ENCODE measurements around the gene OTOG. TPM values are rescaled to one million over a fixed set of nuclear protein-coding genes. Genes with fewer than 3 reads are reported as not detected.

The OTOG gene
- total RNA-seq, 1 experiment from 2014 or later, result 5.9 TPM

DNA sequence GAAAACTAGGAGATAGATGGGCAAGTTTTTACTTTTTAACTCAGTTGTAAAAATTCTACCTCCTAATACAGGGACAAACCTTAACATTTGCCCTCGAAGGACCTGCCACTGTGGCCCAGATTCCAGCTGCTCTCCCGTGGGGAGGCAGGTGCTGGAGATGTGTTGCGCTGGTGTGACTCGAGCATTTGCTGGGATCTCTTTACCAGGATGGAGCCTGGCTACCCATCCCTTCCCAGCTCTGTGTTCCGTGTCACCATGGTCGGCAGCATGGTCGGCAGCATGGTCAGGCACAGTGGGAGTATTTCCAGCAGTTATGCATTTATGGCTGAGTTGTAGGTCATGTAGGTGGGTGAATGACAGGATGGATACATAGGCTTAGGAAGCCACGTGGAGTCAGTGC, 41.1 kb downstream of the OTOG start:
- Histone ChIP-seq H3K27me3 (no peaks in the 10 kb centered on the region), H3K27ac (no peak overlapping the region), H3K4me1 (no peaks in the 10 kb centered on the region), H3K9me3 (replicated peaks) (no peaks in the 10 kb centered on the region), H3K4me3 (no peak overlapping the region), H3K36me3 (no peaks in the 10 kb centered on the region; the same call in 1 of the 2 replicates)
- DNase-seq, result no peak

DNA sequence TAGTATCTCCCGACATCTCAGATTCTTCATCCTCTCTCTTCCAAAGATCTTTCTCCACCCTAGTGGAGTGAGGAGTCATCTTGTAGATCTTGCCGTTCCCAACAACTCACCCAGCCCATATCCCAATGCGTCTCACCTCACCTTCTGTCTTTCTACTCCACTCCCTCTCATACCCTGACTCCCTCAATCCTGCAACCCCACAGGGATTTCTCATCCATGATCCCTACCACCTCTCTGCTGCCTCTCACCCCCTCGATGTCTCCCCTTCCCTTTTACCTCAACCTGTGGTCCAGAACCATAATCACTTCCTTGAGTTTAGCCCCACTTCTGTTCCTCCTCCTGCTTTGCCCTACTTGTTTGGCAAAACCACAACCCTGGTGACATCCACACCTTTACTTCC, 41.7 kb downstream of the OTOG start:
- H3K36me3 ChIP-seq, result no peaks in the 10 kb centered on the region; the same call in 1 of the 2 replicates
- no peak for DNase-seq
- H3K4me3 ChIP-seq, result no peak overlapping the region
- no peaks in the 10 kb centered on the region for H3K4me1 ChIP-seq
- H3K9me3 ChIP-seq (replicated peaks), result no peaks in the 10 kb centered on the region
- H3K27me3 ChIP-seq, result no peaks in the 10 kb centered on the region
- H3K27ac ChIP-seq, result no peak overlapping the region

DNA sequence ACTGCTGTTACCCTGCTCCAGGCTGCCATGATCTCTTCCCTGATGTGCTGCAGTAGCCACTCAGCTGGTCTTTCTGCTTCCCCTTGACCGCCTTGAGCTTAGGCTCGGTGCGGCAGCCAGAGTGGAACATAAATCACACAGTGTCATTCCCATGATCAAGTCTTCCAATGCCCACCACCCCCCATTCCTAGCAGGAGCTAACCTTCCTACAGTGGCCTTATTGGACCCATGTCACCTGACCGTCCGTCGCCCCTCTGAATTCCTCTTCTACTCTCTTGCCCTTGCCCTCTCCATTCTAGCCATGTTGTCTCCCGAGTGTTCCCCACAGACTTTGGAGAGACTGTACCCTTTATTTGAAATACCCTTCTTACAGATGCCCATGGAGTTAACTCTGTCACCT, 43.4 kb downstream of the OTOG start:
- no peaks in the 10 kb centered on the region for H3K9me3 ChIP-seq (replicated peaks)
- H3K27ac ChIP-seq, result no peak overlapping the region
- no peaks in the 10 kb centered on the region; the same call in 1 of the 2 replicates for H3K36me3 ChIP-seq
- H3K4me3 ChIP-seq, result no peak overlapping the region
- no peaks in the 10 kb centered on the region for H3K4me1 ChIP-seq
- no peaks in the 10 kb centered on the region for H3K27me3 ChIP-seq
- no peak for DNase-seq

DNA sequence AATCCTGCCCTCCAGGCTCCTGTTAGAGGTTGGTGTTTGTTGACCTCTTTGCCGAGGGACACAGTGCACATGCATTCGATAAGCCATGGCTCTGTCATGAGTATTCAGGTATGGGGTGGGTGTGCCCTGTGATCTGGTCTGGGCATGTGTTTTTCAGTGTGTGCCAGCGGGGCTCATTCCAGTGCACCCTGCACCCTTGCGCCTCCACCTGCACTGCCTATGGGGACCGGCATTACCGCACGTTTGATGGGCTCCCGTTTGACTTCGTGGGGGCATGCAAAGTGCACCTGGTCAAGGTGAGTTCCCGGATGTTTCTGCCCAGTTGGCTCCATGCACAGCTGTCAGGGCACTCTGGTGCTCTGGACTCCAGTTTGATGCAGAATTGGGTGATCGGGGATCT, 44.2 kb downstream of the OTOG start:
- no peaks in the 10 kb centered on the region for H3K27me3 ChIP-seq
- H3K27ac ChIP-seq, result no peak overlapping the region
- no peaks in the 10 kb centered on the region for H3K9me3 ChIP-seq (replicated peaks)
- H3K36me3 ChIP-seq, result no peaks in the 10 kb centered on the region; the same call in 1 of the 2 replicates
- H3K4me3 ChIP-seq, result no peak overlapping the region
- no peaks in the 10 kb centered on the region for H3K4me1 ChIP-seq
- no peak for DNase-seq

DNA sequence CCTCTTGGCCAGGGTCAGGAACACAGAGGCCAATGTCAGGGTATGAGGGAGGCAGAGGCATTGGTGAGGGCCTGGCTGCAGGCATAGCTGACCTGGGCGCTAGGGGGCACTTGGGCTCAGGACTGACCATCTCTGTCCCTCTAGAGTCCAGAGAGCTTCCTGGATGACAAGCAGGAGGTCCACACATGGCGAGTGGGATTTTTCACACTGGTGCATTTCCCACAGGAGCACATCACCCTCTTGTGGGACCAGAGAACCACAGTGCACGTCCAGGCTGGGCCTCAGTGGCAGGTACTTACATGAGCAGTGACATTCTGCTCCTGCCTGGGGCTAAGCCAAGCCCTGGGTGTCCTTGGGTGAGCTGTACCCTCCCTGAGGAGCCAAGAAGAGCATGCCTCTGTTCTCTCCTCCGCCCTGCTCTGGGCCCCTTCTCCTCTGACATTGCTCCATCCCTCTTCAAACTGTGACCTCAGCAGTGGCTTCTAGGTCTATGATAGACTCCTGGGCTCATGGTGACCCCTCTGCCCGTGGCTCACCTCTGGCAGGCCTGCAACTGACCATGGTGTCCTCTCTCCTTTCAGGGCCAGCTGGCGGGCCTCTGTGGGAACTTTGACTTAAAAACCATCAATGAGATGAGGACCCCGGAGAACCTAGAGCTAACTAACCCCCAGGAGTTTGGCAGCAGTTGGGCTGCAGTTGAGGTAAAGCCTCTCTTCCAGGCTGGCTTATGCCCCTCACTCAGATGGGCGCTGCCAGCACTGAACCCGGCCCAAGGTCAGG, 46.6 kb downstream of the OTOG start:
- no peaks in the 10 kb centered on the region for H3K27me3 ChIP-seq
- no peaks in the 10 kb centered on the region for H3K9me3 ChIP-seq (replicated peaks)
- no peak for DNase-seq
- no peak overlapping the region for H3K27ac ChIP-seq
- no peaks in the 10 kb centered on the region for H3K36me3 ChIP-seq
- H3K4me3 ChIP-seq, result no peak overlapping the region
- H3K4me1 ChIP-seq, result no peaks in the 10 kb centered on the region

DNA sequence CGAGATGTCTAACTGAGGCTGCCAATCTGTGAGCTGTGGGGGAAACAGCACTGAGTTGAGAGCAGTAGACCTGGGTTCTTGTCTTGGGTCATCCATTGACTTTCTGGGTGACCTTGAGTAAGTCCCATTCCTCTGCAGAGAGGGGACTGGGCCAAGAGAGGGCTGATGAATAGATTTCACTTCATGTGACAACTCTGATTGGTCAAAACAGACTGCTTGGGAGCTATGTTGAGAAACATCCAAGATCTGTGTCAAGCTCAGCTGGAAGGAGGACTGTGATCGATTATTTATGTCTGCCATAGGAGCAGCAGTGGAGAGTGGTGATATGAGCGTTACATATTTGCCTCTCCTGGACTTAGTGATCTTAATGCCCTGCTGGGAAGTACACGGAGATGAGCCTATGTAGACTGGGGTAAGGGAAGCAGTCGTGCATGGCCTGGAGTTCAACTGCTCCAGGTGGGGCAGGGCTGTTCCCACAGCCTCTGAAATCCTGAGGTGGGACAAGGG, 47.7 kb downstream of the OTOG start:
- Histone ChIP-seq H3K4me1 (peaks cover 10% of the 10 kb centered on the region), H3K36me3 (no peaks in the 10 kb centered on the region), H3K27me3 (no peaks in the 10 kb centered on the region), H3K9me3 (replicated peaks) (no peaks in the 10 kb centered on the region), H3K4me3 (no peak overlapping the region), H3K27ac (no peak overlapping the region)
- peak in 1 of 2 experiments; percentile 0 for DNase-seq

DNA sequence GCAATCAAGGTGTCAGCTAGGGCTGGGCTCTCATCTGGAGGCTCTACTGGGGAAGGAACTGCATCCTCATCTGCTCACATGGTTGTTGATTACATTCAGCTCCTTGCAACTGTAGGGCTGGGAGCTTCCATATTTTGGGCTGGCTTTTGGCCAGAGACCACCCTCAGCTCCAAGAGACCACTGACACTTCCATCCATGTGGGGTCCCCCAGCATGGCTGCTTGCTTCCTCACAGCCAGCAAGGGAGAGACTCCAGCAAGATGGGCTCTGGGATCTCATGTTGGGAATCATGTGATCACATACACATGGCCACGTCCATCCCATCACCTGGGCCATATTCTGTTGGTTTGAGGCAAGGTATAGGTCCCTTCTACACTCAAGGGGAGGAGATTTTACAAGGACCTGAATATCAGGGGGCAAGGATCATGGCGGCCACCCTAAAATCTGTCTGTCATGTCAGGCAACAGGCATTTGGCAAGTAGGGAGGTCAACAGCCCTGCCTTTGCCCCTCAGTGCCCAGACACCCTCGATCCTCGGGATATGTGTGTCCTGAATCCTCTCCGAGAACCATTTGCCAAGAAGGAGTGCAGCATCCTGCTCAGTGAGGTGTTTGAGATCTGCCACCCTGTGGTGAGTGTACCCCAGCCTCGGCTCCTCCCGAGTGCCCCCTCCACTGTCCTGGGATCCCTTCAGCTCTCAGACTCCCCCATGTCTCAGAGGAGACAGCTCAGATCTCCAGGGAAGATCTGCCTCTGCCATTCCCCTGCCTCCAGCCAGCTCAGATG, 48.7 kb downstream of the OTOG start:
- Histone ChIP-seq H3K9me3 (replicated peaks) (no peaks in the 10 kb centered on the region), H3K36me3 (no peaks in the 10 kb centered on the region), H3K4me3 (no peak overlapping the region), H3K27ac (no peak overlapping the region), H3K27me3 (no peaks in the 10 kb centered on the region), H3K4me1 (peaks cover 18% of the 10 kb centered on the region)
- no peak for DNase-seq

DNA sequence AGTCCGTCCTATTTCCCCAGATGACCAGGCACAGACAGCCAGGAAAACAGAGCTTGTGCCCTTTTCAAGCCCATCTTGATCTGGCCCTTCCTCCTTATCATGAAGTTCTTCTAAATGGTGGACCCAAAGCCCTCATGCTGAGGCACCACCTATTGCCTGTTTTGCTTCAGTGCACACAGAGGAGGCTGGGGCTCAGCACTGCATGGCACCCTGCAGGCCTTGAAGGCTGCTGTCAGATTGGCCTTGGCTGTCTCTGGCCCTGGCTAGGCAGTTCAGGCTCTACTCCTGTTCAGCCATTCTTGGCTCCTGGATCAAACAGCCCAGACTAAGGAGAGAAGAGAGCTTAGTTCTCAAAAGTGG, 49.2 kb downstream of the OTOG start:
- Histone ChIP-seq H3K9me3 (replicated peaks) (no peaks in the 10 kb centered on the region), H3K36me3 (no peaks in the 10 kb centered on the region), H3K27ac (no peak overlapping the region), H3K27me3 (no peaks in the 10 kb centered on the region), H3K4me3 (no peak overlapping the region), H3K4me1 (peaks cover 23% of the 10 kb centered on the region)
- no peak for DNase-seq

DNA sequence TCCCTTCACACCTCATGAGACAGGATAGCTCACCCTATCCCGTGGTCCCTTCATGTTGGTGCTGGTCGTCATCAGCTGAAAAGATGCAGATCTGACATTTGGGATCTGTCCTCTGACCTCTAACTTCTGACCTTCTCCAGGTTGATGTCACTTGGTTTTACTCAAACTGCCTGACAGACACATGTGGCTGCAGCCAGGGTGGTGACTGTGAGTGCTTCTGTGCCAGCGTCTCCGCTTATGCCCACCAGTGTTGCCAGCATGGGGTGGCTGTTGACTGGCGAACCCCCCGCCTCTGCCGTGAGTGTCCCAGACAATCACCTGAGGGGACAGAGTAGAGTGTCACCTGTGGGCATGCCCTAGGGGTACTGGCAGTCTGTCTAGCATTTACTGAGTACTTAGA, 49.7 kb downstream of the OTOG start:
- no peak overlapping the region for H3K4me3 ChIP-seq
- no peak overlapping the region for H3K27ac ChIP-seq
- H3K36me3 ChIP-seq, result no peaks in the 10 kb centered on the region
- H3K9me3 ChIP-seq (replicated peaks), result no peaks in the 10 kb centered on the region
- no peaks in the 10 kb centered on the region for H3K27me3 ChIP-seq
- no peak for DNase-seq
- H3K4me1 ChIP-seq, result peaks cover 26% of the 10 kb centered on the region

DNA sequence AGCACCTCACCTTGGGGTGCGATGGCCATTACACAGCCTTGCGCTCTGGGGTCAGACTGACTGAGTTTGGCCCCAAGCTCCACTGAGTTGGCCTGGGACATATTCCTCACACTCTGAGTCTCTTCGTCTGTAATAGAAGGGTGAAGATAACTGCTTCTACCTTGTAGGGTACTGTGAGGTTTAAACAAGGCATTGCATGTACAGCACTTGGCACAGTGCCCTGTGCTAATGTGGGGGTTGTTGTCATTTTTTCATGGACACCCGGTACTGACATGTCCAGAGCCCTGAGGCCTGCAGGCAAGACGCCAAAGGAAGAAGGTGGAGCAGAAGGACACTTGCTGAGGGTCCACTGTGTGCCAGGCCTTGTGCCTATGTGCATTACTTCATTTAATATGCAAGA, 50.7 kb downstream of the OTOG start:
- no peaks in the 10 kb centered on the region for H3K9me3 ChIP-seq (replicated peaks)
- no peak overlapping the region for H3K4me3 ChIP-seq
- no peaks in the 10 kb centered on the region for H3K36me3 ChIP-seq
- no peak for DNase-seq
- H3K27ac ChIP-seq, result no peak overlapping the region
- H3K4me1 ChIP-seq, result peaks cover 36% of the 10 kb centered on the region
- H3K27me3 ChIP-seq, result no peaks in the 10 kb centered on the region

DNA sequence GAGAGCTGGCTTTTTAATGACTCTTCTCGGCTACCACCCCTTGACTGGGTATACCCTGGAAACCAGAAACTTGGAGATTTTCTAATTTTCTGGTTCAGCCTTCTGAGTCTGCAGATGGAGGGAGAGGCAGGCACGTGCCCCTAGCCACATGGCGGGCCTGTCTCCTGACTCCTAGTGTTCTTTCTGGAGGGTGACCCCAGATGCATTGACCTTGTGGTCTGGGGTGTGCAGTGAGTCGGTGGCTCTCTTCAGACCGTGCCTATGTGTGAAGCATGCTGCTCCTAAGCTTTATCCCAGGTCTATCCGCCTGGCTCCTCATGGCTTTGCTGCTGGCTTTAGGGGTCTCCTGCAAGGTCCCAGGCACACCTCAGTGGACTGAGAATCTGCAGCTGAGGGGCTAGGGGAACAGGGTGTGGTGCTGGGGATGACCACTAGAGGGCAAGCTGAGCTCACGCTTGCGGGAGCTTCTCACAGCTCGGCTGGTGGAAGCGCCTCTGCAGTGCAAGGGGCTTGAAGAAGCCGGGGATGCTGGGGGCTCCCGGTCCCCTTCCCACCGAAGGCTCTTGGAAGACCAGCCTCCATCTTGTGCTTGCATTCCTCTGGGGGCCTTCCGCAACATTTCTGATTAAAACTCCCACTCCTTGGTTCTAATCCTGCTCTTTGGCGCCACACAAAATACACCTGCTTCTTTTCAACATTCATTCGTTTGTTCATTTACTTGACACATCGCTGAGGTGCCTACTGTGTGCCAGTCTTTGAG, 51.8 kb downstream of the OTOG start:
- peak overlapping the region; percentile 7 for H3K27ac ChIP-seq
- peaks cover 41% of the 10 kb centered on the region for H3K4me1 ChIP-seq
- no peaks in the 10 kb centered on the region for H3K9me3 ChIP-seq (replicated peaks)
- no peak overlapping the region for H3K4me3 ChIP-seq
- no peaks in the 10 kb centered on the region for H3K36me3 ChIP-seq
- H3K27me3 ChIP-seq, result no peaks in the 10 kb centered on the region
- DNase-seq, result peak; percentile 91 to 96

DNA sequence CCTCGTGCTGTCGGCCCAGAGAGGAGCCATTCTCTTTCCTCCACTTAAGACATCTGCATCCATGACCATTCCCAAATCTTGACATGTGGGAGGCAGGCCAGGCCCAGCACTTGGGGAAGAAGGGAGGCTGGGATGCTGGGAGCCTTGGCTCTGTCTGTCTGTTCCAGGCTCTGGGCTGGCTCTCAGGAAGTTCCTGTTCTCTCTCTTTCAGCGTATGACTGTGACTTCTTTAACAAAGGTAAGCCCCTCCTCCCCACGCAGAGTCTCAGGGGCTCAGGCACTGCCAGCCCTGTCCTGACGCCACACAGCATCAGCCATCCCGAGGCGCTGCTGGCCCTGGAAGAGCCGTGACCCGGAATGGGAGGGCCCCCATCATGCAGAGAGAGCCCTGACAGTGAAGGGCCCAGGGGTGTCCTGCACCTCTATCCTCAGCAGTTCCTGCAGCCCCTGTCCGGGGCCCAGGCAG, 52.4 kb downstream of the OTOG start:
- no peaks in the 10 kb centered on the region for H3K27me3 ChIP-seq
- peak in 1 of 2 experiments; percentile 53 for DNase-seq
- no peaks in the 10 kb centered on the region for H3K9me3 ChIP-seq (replicated peaks)
- no peak overlapping the region for H3K4me3 ChIP-seq
- H3K36me3 ChIP-seq, result no peaks in the 10 kb centered on the region
- H3K27ac ChIP-seq, result peak overlapping the region; percentile 7
- H3K4me1 ChIP-seq, result peaks cover 41% of the 10 kb centered on the region

DNA sequence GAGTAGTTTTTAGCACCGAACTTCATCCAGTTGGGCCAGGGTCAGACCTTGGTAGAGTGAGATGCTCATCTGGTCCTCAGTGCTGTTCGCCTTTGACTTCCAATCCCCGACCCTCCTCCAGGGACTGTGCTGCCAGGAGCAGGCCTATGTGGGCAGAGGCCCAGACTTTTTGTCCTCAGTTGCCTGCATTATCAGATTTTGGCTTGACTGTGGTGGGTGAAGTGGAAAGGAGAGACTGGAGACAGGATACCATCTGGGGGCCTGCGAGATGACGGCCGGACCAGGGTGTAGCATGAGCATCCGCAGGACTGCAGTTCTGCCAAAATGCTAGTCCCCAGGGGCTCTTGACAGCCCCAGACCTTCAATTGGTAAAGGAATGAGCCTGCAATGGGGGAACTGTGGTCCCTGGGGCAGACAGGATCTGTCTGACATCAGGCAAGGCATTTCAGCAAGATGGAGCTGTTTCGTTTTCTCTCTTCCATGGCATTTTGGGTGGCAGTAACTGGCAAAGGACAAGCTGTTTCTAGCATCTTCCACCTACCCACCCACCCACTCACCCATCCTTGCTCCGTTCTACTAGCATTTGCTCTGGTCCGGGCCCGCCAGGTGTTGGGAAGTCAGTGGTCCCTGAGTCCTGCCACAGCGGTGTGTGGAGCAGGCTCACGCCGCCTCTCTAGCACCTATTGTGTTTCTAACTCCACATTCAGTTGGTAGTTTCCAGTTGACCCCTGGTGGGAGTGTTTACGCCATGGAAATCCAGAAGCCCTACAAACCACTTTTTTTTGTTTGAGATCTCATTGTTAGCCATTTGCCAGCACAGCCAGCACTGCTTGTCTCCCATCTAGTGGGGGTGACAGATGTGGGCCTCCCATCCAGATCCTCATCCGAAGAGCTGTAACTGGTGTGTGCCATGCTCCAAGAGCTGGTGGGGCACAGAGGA, 53.5 kb downstream of the OTOG start:
- Histone ChIP-seq H3K27ac (peak overlapping the region; percentile 73), H3K4me3 (no peak overlapping the region), H3K27me3 (no peaks in the 10 kb centered on the region), H3K4me1 (peaks cover 41% of the 10 kb centered on the region), H3K9me3 (replicated peaks) (no peaks in the 10 kb centered on the region), H3K36me3 (no peaks in the 10 kb centered on the region)
- DNase-seq, result peak in 1 of 2 experiments; percentile 28

DNA sequence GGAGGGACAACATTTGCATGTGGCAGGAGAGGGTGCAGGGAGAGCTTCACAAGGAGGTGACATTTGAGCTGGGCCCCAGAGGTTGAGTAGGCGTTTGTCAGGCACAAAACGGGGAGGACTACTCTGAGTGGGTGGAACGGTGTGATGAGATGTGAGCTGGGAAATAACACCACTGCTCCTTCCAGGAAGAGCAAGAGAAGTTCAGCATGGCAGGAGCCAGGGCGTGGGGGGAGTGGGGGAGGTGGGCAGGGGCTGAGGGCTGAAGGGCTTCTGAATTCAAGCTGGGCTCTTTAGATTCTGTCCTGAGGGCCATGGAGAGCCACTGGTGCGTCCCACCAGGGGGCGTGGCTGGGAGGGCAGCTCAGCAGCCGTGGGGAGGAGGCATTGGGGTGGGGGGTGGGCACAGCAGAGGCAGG, 54.2 kb downstream of the OTOG start:
- peaks cover 41% of the 10 kb centered on the region for H3K4me1 ChIP-seq
- no peaks in the 10 kb centered on the region for H3K36me3 ChIP-seq
- no peaks in the 10 kb centered on the region for H3K27me3 ChIP-seq
- H3K9me3 ChIP-seq (replicated peaks), result no peaks in the 10 kb centered on the region
- peak overlapping the region; percentile 73 for H3K27ac ChIP-seq
- no peak overlapping the region for H3K4me3 ChIP-seq
- DNase-seq, result peak; percentile 85 to 93
